Measurements from ENCODE around the gene IMPA2.

Gene IMPA2

GRCh38 chr18:12048010-12048826 lies 66.9 kb downstream of the IMPA2 start:
- no peak for TF ChIP-seq CTCF (IDR thresholded peaks at IDR 0.05; ENCODE audit: poor library complexity, severe bottlenecking)
- DNase-seq (ENCODE audit: low spot score) (peak; percentile 45), ATAC-seq (ENCODE audit: low read depth) (no peak)
- Histone ChIP-seq H3K27ac (ENCODE audit: poor library complexity, severe bottlenecking) (no peak overlapping the region), H3K4me3 (ENCODE audit: severe bottlenecking) (no peak overlapping the region), H3K4me1 (ENCODE audit: insufficient read depth, poor library complexity, severe bottlenecking) (no peaks in the 10 kb centered on the region), H3K9me3 (ENCODE audit: severe bottlenecking) (no peaks in the 10 kb centered on the region), H3K27me3 (ENCODE audit: insufficient read depth, poor library complexity, severe bottlenecking) (no peaks in the 10 kb centered on the region), H3K36me3 (ENCODE audit: low read depth) (no peaks in the 10 kb centered on the region)

- DNase-seq (ENCODE audit: low spot score), result no peak
- ATAC-seq (ENCODE audit: low read depth), result no peak
- H3K4me3 ChIP-seq (ENCODE audit: severe bottlenecking), result no peak overlapping the region
- no peaks in the 10 kb centered on the region for H3K27me3 ChIP-seq (ENCODE audit: insufficient read depth, poor library complexity, severe bottlenecking)
- H3K4me1 ChIP-seq (ENCODE audit: insufficient read depth, poor library complexity, severe bottlenecking), result no peaks in the 10 kb centered on the region
- TF ChIP-seq CTCF (IDR thresholded peaks at IDR 0.05; ENCODE audit: poor library complexity, severe bottlenecking), result no peak
- H3K9me3 ChIP-seq (ENCODE audit: severe bottlenecking), result no peaks in the 10 kb centered on the region
- no peak overlapping the region for H3K27ac ChIP-seq (ENCODE audit: poor library complexity, severe bottlenecking)
- H3K36me3 ChIP-seq (ENCODE audit: low read depth), result no peaks in the 10 kb centered on the region
Observed at GRCh38 chr18:12048827-12049175, 67.5 kb downstream of the IMPA2 start.

GRCh38 chr18:12049978-12050811 lies 68.9 kb downstream of the IMPA2 start:
- no peak for DNase-seq (ENCODE audit: low spot score)

GRCh38 chr18:12052866-12053265 lies 71.6 kb downstream of the IMPA2 start:
- Histone ChIP-seq H3K4me3 (ENCODE audit: severe bottlenecking) (no peak overlapping the region), H3K27ac (ENCODE audit: poor library complexity, severe bottlenecking) (no peak overlapping the region), H3K27me3 (ENCODE audit: insufficient read depth, poor library complexity, severe bottlenecking) (no peaks in the 10 kb centered on the region), H3K36me3 (ENCODE audit: low read depth) (no peaks in the 10 kb centered on the region), H3K9me3 (ENCODE audit: severe bottlenecking) (no peaks in the 10 kb centered on the region), H3K4me1 (ENCODE audit: insufficient read depth, poor library complexity, severe bottlenecking) (no peaks in the 10 kb centered on the region)
- no peak for DNase-seq (ENCODE audit: low spot score)
- ATAC-seq (ENCODE audit: low read depth), result no peak
- TF ChIP-seq CTCF (IDR thresholded peaks at IDR 0.05; ENCODE audit: poor library complexity, severe bottlenecking), result no peak

More at GRCh38 chr18:12049978-12050811, 68.9 kb downstream of the IMPA2 start:
- Histone ChIP-seq H3K4me3 (ENCODE audit: severe bottlenecking) (no peak overlapping the region), H3K27ac (ENCODE audit: poor library complexity, severe bottlenecking) (no peak overlapping the region), H3K36me3 (ENCODE audit: low read depth) (no peaks in the 10 kb centered on the region), H3K27me3 (ENCODE audit: insufficient read depth, poor library complexity, severe bottlenecking) (no peaks in the 10 kb centered on the region), H3K9me3 (ENCODE audit: severe bottlenecking) (no peaks in the 10 kb centered on the region), H3K4me1 (ENCODE audit: insufficient read depth, poor library complexity, severe bottlenecking) (no peaks in the 10 kb centered on the region)
- ATAC-seq (ENCODE audit: low read depth), result no peak
- no peak for TF ChIP-seq CTCF (IDR thresholded peaks at IDR 0.05; ENCODE audit: poor library complexity, severe bottlenecking)

Measured in RWPE2 (cell line).